Smooth muscle cell (in vitro differentiated cells): ENCODE measurements around the gene STARD10. TPM values are rescaled to one million over a fixed set of nuclear protein-coding genes. Genes with fewer than 3 reads are reported as not detected.
A peak's percentile ranks its signal among the peaks of the same experiment; 100 is the strongest.

ENCODE experiments used
- DNase-seq: peaks from one replicate; lab custom pipeline; 2025; ENCODE audit not compliant: unreplicated experiment; lab: John Stamatoyannopoulos, UW
- H2AFZ ChIP-seq: fragments of 200-600 bp; sonication (generic); 2 replicates; pipeline ENCODE4 v1.6.0; 2016; ENCODE audit warnings: antibody characterized with exemption, low read depth, mild to moderate bottlenecking
- H3F3A ChIP-seq: fragments of 200-600 bp; sonication (generic); 2 replicates; pipeline ENCODE4 v1.6.0; 2017; ENCODE audit warnings: antibody characterized with exemption, low read depth
- H3K27ac ChIP-seq: fragments of 200-600 bp; sonication (generic); 2 replicates; pipeline ENCODE4 v1.5.1; 2016; ENCODE audit warnings: low read depth, mild to moderate bottlenecking
- H3K27me3 ChIP-seq: fragments of 200-600 bp; sonication (generic); 2 replicates; pipeline ENCODE4 v1.6.1; 2016; ENCODE audit warnings: low read depth, mild to moderate bottlenecking
- H3K36me3 ChIP-seq: fragments of 200-600 bp; sonication (generic); 2 replicates; pipeline ENCODE4 v1.5.1; 2016; ENCODE audit warnings: low read depth
- H3K4me1 ChIP-seq: fragments of 200-600 bp; sonication (generic); 2 replicates; pipeline ENCODE4 v1.5.1; 2016; ENCODE audit warnings: low read depth
- H3K4me2 ChIP-seq: fragments of 200-600 bp; sonication (generic); 2 replicates; pipeline ENCODE4 v1.6.0; 2016; ENCODE audit warnings: mild to moderate bottlenecking
- H3K4me3 ChIP-seq: fragments of 200-600 bp; sonication (generic); 2 replicates; pipeline ENCODE4 v1.5.1; 2016; ENCODE audit warnings: mild to moderate bottlenecking
- H3K79me2 ChIP-seq: fragments of 200-600 bp; sonication (generic); 2 replicates; pipeline ENCODE4 v1.6.0; 2016; ENCODE audit warnings: low read depth, mild to moderate bottlenecking
- H3K9ac ChIP-seq: fragments of 200-600 bp; sonication (generic); 2 replicates; pipeline ENCODE4 v1.6.0; 2016; ENCODE audit warnings: low read depth
- H3K9me3 ChIP-seq: fragments of 200-600 bp; sonication (generic); replicated peaks from 2 replicates; pipeline ENCODE4 v1.5.1; 2016; ENCODE audit warnings: low read depth
- H4K20me1 ChIP-seq: fragments of 200-600 bp; sonication (generic); 2 replicates; pipeline ENCODE4 v1.6.0; 2016; ENCODE audit warnings: low read depth
- WGBS: methylation state at CpG from one replicate; pipeline ENCODE4 v1.1.7; 2016; ENCODE audit warnings: low lambda C conversion rate; 5-methylcytosine and 5-hydroxymethylcytosine counted together
- polyA plus RNA-seq: library from polyadenylated mRNA; unstranded; fragments of >200 nt; fragmentation: Nextera tagmentation; extraction: Ambion mirVana; gene quantifications from 2 replicates; pipeline ENCODE4 v1.2.1, GENCODE V29; 2016
- total RNA-seq: library from RNA; depleted of rRNA; stranded (reverse); fragments of >200 nt; gene quantifications from 2 replicates; pipeline ENCODE4 v1.2.3, GENCODE V29; 2014
- TF ChIP-seq, protein P1 (sequence below): fragments of 200-600 bp; sonication (generic); IDR thresholded peaks from 2 replicates; pipeline ENCODE4 v1.5.1; 2017; ENCODE audit warnings: borderline replicate concordance, mild to moderate bottlenecking, antibody characterized with exemption; ENCODE audit not compliant: insufficient read depth, poor library complexity, severe bottlenecking

The STARD10 gene
- total and polyA plus RNA-seq, 2 experiments from 2014 or later: 87.7 to 130 TPM

DNA sequence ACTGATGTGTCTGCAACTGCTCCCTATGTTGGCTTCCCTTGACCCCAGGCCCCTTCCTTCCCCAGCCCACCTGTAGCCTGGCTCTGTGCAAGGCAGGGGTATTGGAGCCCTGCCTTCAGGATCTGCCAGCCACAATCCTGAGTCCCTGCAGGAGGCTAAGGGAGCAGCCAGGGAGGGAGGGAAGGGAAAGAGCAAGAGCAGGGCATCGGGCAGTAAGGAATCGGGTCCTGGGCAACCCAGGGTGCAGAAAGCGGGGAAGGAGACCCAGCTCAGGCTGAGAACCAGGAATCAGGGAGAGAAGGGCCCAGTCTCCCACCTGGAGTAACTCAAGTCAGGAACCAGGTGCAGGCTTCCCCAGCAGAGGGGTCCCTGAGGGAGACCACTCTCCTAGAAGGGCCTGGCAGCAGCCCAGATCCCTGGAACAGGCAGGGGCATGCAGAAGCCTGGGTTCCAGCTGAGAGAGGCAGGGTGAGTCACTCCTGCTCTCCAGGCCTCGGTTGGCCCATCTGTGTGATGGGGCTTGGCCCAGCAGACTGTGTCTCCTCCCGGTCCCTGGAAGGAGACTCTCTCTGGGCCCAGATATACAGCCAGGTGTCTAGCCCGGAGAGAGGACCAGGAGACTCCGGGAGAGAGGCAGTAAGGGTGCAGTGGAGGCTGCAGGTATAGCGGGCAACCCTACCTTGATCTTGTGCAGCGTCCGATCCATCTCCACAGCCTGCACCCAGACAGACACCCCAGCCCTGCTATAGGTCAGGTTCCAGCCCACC lies 13.4 kb downstream of the STARD10 start:
- Histone ChIP-seq H3K9ac (peak overlapping the region; percentile 83), H3K9me3 (no peaks in the 10 kb centered on the region), H3K4me2 (peak overlapping the region; percentile 91), H3K27me3 (no peaks in the 10 kb centered on the region), H3K27ac (peak overlapping the region; percentile 46), H3K4me1 (peaks cover 12% of the 10 kb centered on the region), H2AFZ (no peak overlapping the region), H3F3A (peaks cover 3% of the 10 kb centered on the region), H4K20me1 (peaks cover 9% of the 10 kb centered on the region), H3K36me3 (no peaks in the 10 kb centered on the region), H3K4me3 (peak overlapping the region; percentile 75), H3K79me2 (peaks cover 10% of the 10 kb centered on the region)
- DNase-seq: no peak
- TF ChIP-seq, protein P1, sequence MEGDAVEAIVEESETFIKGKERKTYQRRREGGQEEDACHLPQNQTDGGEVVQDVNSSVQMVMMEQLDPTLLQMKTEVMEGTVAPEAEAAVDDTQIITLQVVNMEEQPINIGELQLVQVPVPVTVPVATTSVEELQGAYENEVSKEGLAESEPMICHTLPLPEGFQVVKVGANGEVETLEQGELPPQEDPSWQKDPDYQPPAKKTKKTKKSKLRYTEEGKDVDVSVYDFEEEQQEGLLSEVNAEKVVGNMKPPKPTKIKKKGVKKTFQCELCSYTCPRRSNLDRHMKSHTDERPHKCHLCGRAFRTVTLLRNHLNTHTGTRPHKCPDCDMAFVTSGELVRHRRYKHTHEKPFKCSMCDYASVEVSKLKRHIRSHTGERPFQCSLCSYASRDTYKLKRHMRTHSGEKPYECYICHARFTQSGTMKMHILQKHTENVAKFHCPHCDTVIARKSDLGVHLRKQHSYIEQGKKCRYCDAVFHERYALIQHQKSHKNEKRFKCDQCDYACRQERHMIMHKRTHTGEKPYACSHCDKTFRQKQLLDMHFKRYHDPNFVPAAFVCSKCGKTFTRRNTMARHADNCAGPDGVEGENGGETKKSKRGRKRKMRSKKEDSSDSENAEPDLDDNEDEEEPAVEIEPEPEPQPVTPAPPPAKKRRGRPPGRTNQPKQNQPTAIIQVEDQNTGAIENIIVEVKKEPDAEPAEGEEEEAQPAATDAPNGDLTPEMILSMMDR: no peak
- WGBS: 75% methylated on average over 10 of the region's 10 CpGs

DNA sequence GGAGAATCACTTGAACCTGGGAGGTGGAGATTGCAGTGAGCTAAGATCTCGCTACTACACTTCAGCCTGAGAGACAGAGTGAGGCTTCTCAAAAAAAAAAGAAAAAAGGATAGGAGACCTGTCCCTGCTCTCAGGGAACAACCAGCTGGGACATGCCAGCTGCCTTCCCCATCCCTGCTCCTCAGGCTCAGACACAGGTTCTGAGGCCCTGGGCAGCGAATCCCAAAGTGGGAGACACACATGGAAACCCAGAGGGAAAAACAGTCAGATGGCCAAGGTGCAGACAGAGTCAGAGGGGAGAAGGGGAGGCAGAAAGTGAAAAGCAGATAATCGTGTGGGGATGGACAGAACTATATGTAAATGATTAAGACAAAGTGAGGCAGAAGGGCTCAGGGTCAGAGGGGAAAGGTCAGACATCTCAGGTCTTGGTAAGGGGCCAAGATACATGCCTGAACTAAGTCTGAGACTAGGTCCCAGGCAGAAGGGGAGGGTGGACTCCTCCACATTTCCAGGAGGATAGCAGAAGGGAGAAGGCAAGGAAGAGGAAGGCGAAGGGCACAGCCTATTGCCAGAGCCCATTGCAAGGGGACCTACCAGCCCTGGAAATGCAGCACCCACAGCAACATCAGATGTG lies 14.2 kb downstream of the STARD10 start:
- Histone ChIP-seq H3K4me1 (peaks cover 16% of the 10 kb centered on the region), H3K36me3 (no peaks in the 10 kb centered on the region), H3K27ac (no peak overlapping the region)

DNA sequence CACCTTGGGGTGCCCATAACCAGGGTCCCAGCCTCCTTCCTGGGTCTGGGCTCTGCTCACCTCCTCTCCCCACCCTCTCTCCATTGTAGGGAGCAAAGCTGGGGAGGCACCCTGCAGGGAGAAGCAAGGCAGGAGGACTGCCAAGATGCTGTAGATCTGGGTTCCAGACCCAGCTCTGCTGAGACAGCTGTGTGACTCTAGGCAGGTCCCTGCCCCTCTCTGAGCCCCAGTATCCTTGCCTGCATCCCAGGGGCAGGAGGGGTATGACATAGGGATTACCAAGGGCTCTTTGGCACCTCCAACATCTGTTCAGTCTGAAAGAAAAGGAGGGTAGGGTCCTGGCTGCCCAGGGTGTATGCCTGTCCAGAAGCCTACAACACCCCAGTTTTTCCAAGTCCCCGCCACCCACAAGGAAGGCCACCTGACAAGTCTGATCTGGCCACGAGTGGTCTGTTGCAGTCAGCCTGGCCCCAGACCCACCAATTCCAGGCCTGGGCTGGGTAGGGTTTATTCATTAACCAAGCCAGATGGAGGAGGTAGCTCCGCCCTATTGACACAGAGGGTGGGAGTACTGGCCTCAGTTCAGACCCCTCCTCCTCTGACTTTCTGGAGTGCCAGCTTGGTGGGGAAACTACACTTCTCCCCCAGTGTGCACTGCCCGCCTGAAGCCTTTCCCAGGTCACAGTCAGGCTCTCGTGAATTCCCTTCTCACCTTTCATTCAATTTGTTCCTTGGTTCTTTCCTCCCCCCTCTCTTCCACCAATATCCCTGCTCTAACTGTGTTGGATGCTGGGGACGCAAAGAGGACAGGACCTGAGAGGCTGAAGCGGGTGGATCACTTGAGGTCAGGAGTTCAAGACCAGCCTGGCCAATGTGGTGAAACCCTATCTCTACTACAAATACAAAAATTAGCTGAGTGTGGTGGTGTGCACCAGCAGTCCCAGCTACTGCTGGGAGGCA lies 15.0 kb downstream of the STARD10 start:
- Histone ChIP-seq H3K27ac (no peak overlapping the region), H2AFZ (no peak overlapping the region), H3K4me1 (peaks cover 18% of the 10 kb centered on the region), H4K20me1 (peaks cover 9% of the 10 kb centered on the region), H3F3A (peaks cover 5% of the 10 kb centered on the region), H3K4me3 (peak overlapping the region; percentile 75), H3K9me3 (no peaks in the 10 kb centered on the region), H3K79me2 (peaks cover 10% of the 10 kb centered on the region), H3K36me3 (no peaks in the 10 kb centered on the region), H3K27me3 (no peaks in the 10 kb centered on the region), H3K4me2 (no peak overlapping the region), H3K9ac (no peak overlapping the region)
- DNase-seq: no peak
- WGBS: 97% methylated on average over 7 of the region's 7 CpGs
- TF ChIP-seq, protein P1: no peak

More for the DNA sequence above, 14.2 kb downstream of the STARD10 start:
- H3K27me3 ChIP-seq: no peaks in the 10 kb centered on the region
- H3K79me2 ChIP-seq: peaks cover 10% of the 10 kb centered on the region
- 92% methylated on average over 4 of the region's 4 CpGs for WGBS
- H4K20me1 ChIP-seq: peaks cover 9% of the 10 kb centered on the region
- peak overlapping the region; percentile 91 for H3K4me2 ChIP-seq
- H3K9ac ChIP-seq: no peak overlapping the region
- peak overlapping the region; percentile 75 for H3K4me3 ChIP-seq
- no peaks in the 10 kb centered on the region for H3K9me3 ChIP-seq
- TF ChIP-seq, protein P1: no peak
- no peak for DNase-seq
- H2AFZ ChIP-seq: no peak overlapping the region
- peaks cover 3% of the 10 kb centered on the region for H3F3A ChIP-seq
